ENCODE data around the gene HIF1A. TPM values are rescaled to one million over a fixed set of nuclear protein-coding genes. Genes with fewer than 3 reads are reported as not detected.
A peak's percentile ranks its signal among the peaks of the same experiment; 100 is the strongest.

The HIF1A gene
- total and polyA plus RNA-seq, 2 of the 13 experiments (the other 11 are each of a cell fraction or from before 2014, with no cell fraction given) = 41.0 to 126 TPM

GRCh38 chr14:61695695-61696527, 598 bp downstream of the HIF1A start:
- peak; percentile 63 for ATAC-seq
- intact Hi-C loops (cut with micrococcal nuclease; ENCODE audit: unreplicated experiment) (loop anchor here (1.0 to 5.0 kb wide), 5 partner anchors 36 to 234 kb away; no protein-coding TSS in a partner anchor), in situ Hi-C loops (cut with HindIII; ENCODE audit: extremely low pct_ligation_motif_present, low pct_unique_long_range_greater_than_20kb) (loop anchor here (5.0 to 10.0 kb wide), 2 partner anchors 91 to 134 kb away; no protein-coding TSS in a partner anchor)
- Histone ChIP-seq H3K9ac (ENCODE audit: insufficient read depth, low read depth, low read length) (peak overlapping the region; percentile 93), H2AFZ (ENCODE audit: low read length) (no peak overlapping the region), H3K36me3 (replicated peaks in 1 of 2; ENCODE audit: control insufficient read depth in 1 of 2, insufficient read depth in 2 of 2, low read length in 2 of 2) (no peaks in the 10 kb centered on the region), H3K4me2 (ENCODE audit: low read depth, low read length) (peak overlapping the region; percentile 82), H3K79me2 (ENCODE audit: insufficient read depth, low read length) (peaks cover 56% of the 10 kb centered on the region), H3K27ac (ENCODE audit: extremely low read length, insufficient read depth, low read length) (peak overlapping the region; percentile 98), H3K9me3 (ENCODE audit: low read length) (no peaks in the 10 kb centered on the region), H3K4me3 (replicated peaks in 1 of 3; ENCODE audit: insufficient read depth in 1 of 3, low read depth in 2 of 3, low read length in 3 of 3) (peak overlapping the region; percentile 85 to 100 (median 97)), H4K20me1 (ENCODE audit: insufficient read depth, low read length) (peaks cover 49% of the 10 kb centered on the region), H3K4me1 (ENCODE audit: insufficient read depth, low read length) (peaks cover 40% of the 10 kb centered on the region), H3K27me3 (ENCODE audit: control insufficient read depth in 1 of 2, insufficient read depth in 2 of 2, low read length in 2 of 2) (no peaks in the 10 kb centered on the region; a peak in 1 of 5 replicates)
- WGBS (ENCODE audit: low lambda C conversion rate) = 2% methylated on average over 34 of the region's 70 CpGs
- no peak for FAIRE-seq
- no TSS peak for BruUV-seq (replicated peaks)
- POLR2A ChIA-PET = interaction anchor here (0.6 to 2.6 kb wide), 16 partner anchors 8 to 972 kb away, joined by 3 to 25 read pairs (median 6); partner anchors contain the start of genes SIX4 and SNAPC1
- DNase-seq (ENCODE audit: low spot score) = peak; percentile 45
- CTCF ChIA-PET (ENCODE audit: low intra/inter-chr PET ratio, low total read pairs) = no interaction called here
- TF ChIP-seq FOXO1 (CRISPR knock-in tag; IDR thresholded peaks at IDR 0.05) (no peak), PATZ1 (CRISPR knock-in tag; IDR thresholded peaks at IDR 0.05) (peak; percentile 79), ZBTB26 (CRISPR knock-in tag; IDR thresholded peaks at IDR 0.05; ENCODE audit: borderline replicate concordance) (no peak), GABPB1 (CRISPR knock-in tag; IDR thresholded peaks at IDR 0.05) (no peak; the same call in 1 of the 2 replicates), CC2D1A (CRISPR knock-in tag; IDR thresholded peaks at IDR 0.05) (no peak), BORCS8-MEF2B (CRISPR knock-in tag; IDR thresholded peaks at IDR 0.05) (peak; percentile 54; the same call in 1 of the 2 replicates), ZKSCAN8 (CRISPR knock-in tag; IDR thresholded peaks at IDR 0.05; ENCODE audit: borderline replicate concordance) (no peak), SIN3A (IDR thresholded peaks at IDR 0.05; ENCODE audit: borderline replicate concordance, low read depth, low read length) (0 out of 2 replicates have a peak, but pooled peaks have one; percentile 7), IRF2 (CRISPR knock-in tag; IDR thresholded peaks at IDR 0.05) (no peak), HMGXB3 (CRISPR knock-in tag; IDR thresholded peaks at IDR 0.05; ENCODE audit: borderline replicate concordance) (no peak), ZNF563 (CRISPR knock-in tag; IDR thresholded peaks at IDR 0.05) (no peak), POLR2A (IDR thresholded peaks at IDR 0.05; ENCODE audit: insufficient read depth in 1 of 2, low read depth in 2 of 2, low read length in 2 of 2) (peak in 1 of 2 experiments; percentile 46; a peak in 1 of 4 replicates), SRSF9 (IDR thresholded peaks at IDR 0.05; ENCODE audit: borderline replicate concordance, insufficient read depth, low read depth, low read length, poor library complexity, severe bottlenecking) (no peak), ZNF777 (CRISPR knock-in tag; IDR thresholded peaks at IDR 0.05) (0 out of 2 replicates have a peak, but pooled peaks have one; percentile 12), MTF2 (CRISPR knock-in tag; IDR thresholded peaks at IDR 0.05; ENCODE audit: borderline replicate concordance) (peak; percentile 67; the same call in 1 of the 2 replicates), ZC3H4 (CRISPR knock-in tag; IDR thresholded peaks at IDR 0.05; ENCODE audit: borderline replicate concordance) (no peak)

All from HepG2 (cell line).